OCI-M1 (cell line): ENCODE results near the gene HSD17B10.
"Not testable (repeated sequence)": the region's sequence is repeated elsewhere in the genome, so short reads cannot be mapped to it uniquely, and the experiment has no call there.

Source experiments
- DNase-seq: peaks from one replicate; lab custom pipeline; 2025; lab: John Stamatoyannopoulos, UW

HSD17B10 gene

DNA sequence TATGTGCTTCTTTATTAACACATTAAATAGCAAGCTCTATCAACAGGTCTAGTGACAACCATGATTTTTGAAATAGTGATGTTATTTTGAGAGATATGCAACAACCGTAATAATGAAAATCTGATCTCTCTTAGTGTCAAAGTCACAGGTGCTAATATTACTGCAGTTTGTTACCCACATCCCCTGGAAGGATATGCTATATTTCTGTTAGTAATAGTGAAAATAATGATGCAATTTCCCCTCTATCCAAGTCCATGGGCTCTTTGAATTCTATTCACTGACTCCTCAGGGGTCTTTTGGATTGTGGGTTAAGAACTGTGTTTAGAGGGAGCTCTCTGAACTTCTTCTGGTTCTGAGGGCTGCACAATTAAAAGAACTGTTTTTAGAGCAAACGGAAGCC lies 3.0 kb upstream of the HSD17B10 start:
- DNase-seq = no peak

DNA sequence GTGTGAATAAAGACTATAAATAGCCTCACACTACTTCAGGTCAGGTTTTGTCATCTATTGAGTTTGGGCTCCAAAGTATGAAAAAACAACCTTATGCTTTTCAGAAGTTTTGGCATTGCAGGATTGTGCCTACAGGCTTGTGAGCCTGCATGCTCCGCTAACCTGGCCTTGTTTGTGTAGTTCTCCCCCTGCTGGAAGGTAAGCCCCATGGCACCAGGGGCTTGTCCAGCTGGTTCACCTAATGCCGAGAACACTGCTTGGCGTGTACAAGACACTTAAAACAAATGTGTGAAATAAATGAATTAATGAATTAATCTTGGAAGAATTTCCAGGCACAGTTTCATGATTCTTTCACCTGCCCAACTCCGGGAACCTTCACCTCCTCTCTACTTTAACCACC lies 1.8 kb upstream of the HSD17B10 start:
- peak; percentile 78 for DNase-seq

DNA sequence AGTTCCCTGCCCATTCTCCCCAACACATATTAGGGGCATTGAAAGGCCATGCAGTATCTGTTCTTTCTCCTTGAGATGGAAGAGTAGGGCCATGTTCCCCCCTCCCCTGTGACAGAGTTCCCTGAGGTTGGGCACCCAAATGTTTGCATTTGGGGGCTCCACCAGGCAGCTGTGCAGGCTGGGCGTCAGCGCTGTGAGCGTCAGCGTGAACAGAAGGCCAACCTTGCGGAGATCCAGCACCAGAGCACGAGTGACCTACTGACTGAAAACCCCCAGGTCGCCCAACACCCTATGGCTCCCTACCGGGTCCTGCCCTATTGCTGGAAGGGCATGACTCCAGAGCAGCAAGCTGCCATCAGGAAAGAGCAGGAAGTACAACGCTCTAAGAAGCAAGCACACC lies 3.9 kb downstream of the HSD17B10 start:
- DNase-seq = no peak

DNA sequence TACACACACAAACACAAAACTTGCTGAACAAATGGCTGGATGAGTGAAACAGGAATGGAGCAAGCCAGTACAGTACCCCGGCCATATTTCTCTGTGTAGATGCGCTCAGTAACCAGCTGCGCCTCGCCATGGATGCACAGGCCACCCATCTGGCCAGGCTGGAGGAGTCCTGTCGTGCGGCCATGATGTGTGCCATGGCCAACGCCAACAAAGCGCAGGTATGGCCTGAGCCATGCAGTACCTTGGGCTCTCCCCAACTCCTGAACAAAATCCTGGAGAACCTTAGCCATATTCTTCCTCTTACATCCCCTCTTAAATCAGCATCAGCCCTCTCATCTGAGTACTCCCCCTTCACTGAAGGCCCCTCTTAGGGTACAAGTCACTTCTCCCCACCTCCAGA lies 4.4 kb downstream of the HSD17B10 start:
- no peak for DNase-seq

DNA sequence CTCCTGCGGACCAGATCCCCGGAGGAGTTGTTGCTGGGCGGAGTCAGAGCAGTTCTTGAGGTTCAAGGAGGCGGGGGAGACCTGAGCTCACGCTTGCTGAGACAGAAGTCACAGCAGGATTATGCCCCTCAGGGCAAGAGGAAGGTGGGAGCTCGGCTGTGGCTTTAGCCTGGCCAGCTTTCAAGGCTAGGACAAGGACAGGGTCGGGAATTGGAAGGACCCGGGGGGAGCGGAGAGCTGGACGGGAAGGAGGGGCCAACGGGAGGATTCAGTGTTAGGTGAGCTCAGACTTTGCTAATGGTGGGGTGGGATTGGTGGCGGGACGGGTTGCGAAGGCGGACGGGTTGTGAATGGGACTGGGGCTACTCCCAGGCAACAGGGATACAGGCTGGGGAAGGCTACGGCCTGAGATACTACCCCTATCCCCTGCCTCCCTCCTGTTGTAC lies 11.3 kb downstream of the HSD17B10 start, which contains the start of gene RIBC1:
Gene RIBC1, plus strand, starts transcription at position 13 of the 446 bp plus-strand sequence. CDS start 3,404 bp downstream, outside the sequence.
- no peak for DNase-seq

DNA sequence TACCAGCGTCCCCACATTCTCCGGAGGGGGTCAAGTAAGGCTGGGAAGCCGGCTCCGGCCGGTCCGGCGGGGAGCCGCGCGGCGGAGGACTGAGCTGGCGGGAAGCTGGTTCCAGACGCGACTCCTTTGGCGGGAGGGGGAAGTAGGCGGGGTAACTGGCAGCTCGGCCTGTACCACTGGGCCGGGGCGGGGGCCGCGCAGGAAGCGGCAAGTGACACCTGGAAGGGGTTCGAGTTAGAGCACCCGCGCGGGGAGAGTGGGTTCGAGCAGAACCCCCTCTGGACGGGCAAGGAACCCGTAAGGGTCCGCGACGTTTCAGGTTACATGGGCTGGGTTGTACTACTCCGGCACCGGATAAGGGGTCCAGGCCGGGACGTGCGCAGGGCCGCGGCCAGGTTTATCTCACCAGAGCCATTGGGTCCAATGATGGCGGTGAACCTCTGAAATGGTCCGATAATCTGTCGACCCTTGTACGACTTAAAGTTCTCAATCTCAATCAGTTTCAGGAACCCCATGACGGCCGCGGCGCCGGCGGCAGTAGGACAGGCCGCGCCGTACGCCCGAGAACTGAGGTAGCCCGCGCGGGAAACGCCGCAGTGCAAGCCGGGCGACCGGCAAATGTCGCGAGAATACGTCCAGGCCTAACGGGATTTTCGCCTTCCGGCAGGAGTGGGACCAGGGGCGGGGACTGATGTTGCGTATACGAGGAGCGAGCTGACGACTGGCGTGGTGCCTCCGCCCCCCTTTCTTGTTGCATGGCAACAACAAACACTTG lies 11.9 kb downstream of the HSD17B10 start, which contains the start of gene SMC1A:
Gene SMC1A, minus strand, starts transcription at position 569 of the 775 bp plus-strand sequence. Its CDS starts 54 bp downstream, at position 515.
- peak; percentile 98 for DNase-seq

DNA sequence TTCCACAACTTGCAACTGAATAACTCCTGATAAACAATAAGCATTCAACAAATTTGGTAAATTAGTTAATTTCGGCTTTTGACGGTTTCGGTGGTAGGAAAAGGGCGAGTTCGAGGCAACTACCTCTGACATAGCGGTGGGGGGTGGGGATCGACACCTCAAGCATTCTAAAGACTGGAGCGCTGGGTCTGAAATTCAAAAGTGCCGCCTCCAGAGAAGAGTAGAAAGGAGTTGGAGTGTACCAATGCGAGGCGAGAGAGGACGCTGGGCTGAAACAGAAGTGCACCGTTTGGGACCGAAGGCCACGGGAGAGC lies 12.4 kb downstream of the HSD17B10 start:
- DNase-seq = no peak

DNA sequence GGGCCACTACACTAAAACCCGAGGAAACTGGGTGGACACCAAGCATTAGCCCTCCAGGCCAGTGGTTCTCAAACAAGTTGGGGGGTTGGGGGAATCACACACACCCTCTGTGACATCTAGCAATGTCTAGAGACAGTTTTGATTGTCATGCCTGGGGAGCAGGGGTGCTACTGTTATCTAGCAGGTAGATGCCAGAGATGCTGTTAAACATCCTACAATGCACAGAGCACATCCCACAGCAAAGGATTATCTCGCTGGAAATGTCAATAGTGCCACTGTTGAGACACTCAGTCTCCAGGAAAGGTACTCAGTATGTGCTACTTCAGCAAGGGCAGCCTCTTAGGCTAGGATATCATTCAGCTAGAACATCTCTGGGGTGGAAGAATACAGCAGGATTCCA lies 13.0 kb downstream of the HSD17B10 start:
- DNase-seq = no peak

DNA sequence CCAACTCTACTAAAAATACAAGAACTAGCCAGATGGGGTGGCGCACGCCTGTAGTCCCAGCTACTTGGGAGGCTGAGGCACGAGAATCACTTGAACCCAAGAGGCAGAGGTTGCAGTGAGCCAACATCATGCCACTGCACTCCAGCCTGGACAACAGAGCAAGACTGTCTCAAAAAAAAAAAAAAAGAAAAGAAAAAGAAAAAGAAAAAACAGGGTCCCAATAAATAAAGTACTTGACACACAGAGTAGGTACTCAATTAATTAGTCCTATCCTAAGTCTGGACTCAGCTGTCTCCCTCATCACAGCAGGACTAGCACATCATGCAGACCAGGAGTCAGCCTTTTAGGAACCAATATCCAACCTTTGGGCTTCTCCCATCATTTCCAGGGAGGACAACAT lies 13.8 kb downstream of the HSD17B10 start:
- DNase-seq = not testable (repeated sequence)

DNA sequence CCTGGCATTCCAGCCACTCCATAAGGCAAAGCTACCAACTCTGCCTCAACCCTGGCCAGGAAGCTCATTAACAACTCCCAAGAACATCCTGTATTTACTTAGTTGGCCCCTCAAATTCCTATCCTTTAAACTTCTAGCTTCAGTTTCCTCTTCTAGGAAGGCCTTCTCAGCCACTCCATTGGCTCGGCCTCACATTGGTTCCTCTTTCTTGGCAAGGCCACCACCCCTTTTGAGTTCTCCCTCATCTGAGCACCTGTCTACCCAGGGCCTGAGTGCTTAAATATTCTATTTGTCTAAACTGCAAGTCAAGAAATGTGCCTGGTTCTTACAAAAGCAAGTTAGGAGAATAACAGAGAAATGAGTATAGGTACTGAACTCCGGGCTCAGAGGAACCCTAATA lies 21.7 kb downstream of the HSD17B10 start:
- no peak for DNase-seq

DNA sequence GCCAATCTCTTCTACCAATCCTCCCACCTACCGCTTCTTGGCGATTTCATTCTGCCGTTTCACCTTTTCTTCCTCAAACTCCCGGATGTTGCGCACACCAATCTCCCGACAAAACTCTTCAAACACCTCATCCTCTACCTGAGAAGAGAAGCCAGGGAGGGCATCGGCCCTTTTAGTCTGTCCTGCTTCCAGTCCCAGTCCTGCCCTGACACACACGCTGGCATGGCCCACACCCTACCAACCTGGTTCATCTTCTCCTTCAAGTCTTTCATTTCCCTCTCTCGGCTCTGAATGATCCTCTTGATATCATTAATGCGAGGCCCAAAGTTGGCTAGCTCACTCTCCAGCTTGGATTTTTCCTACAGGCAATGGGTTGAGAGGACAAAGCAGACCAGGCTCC lies 30.6 kb downstream of the HSD17B10 start:
- DNase-seq = no peak

DNA sequence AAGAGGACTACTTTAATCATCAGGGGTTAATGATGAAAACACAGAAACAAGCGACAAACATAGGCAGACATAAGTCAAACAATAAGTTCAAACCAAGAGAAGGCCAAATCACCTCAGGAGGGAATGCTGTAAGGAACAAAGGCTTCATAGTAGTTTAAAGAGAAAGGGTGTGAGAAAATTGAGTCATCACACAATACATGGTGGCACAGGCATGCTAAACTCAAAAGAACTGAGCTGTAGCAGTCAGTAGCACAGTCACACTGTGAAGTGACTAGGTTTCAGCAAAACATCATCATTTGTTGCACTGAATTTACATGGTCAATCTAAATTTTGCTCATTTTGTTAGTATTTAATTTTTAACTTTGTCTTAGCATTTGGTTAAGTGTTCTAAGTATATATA lies 36.0 kb downstream of the HSD17B10 start:
- no peak for DNase-seq

DNA sequence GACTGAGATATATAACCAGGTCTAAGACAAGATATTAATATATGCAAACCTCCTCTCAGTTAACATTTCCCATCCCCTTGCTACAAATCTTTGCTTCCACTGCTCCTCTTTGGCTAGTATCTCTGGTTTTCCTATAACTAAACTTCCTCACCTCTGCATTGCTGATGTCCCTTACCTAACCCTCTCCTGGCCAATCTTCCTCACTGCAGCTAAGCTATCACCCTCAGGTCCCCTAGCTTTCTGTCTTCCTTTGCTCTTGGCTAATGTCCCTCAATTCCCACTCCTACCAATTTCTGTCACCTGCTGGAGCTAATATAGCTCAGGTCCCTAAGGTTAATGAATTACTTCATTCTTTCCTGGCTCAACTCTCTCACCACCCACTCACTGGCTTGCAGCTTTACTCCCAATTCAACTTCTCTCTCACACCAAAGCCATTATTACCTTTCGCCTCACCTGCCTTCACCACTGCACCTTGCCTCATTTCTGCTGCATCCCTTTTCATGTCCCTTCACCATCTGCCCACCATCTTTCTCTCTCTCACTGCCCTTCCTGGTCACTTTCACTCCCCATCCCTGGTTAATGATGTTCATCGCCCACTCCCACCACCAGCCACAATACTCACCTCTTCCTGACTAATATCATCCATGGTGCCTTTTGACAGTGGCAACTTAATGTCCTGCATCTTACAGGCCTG lies 38.4 kb downstream of the HSD17B10 start:
- DNase-seq = no peak

DNA sequence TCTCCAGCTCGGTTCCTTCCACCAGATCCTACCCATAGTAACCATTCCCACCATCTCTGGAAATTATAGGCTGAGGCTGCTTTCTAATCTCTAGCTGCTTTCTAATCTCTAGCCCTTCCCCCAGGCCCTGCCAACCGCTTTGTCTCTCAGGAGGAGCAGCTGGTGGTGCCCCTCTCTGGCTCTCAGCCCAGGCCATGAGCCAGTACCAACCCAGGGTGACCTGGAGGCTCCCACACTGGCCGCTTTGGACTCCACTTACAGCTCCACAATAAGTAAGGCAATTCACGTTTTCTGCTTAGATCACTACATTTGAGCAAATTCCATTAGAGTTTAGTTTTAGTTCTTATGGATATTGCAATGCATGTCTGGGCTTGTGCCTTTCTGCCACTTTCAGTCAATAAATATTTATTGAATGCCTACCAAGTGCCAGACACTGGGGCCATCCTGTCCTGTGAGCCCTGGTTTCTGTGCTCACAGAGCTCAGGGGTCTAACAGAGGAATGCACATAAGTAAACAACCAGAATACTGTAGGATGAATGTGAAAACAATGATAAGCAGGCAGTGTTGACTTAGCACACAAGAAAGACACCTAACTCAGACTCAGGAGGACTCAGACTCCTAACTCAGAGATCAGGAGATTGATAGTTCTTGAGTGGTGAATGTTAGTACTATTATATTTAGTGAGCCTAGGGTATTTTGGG lies 50.6 kb downstream of the HSD17B10 start:
- no peak for DNase-seq
